GM23338 (cell line): Measurements from ENCODE around the gene ARHGEF37. TPM values are rescaled to one million over a fixed set of nuclear protein-coding genes. Genes with fewer than 3 reads are reported as not detected.

Experiments
- ATAC-seq: fragments of 200-7000 bp; cut with Tn5 transposase; 3 replicates; pipeline ENCODE4 v1.9.1; 2020
- DNase-seq: peaks from one replicate; pipeline ENCODE4 v3.0.0-alpha.2; 2015; ENCODE audit warnings: low spot score
- H2AFZ ChIP-seq: fragments of 200-600 bp; sonication (generic); 2 replicates; pipeline ENCODE4 v1.8.0; 2016; ENCODE audit warnings: antibody characterized with exemption, mild to moderate bottlenecking, moderate library complexity
- H3F3A ChIP-seq: fragments of 200-600 bp; sonication (generic); replicated peaks from 2 replicates; pipeline ENCODE4 v1.8.0; 2017; ENCODE audit warnings: antibody characterized with exemption, mixed run types, low read depth
- H3K27ac ChIP-seq: fragments of 200-600 bp; sonication (generic); 2 replicates; pipeline ENCODE4 v1.6.1; 2016; ENCODE audit warnings: low read depth
- H3K27me3 ChIP-seq: fragments of 200-600 bp; sonication (generic); 2 replicates; pipeline ENCODE4 v1.8.0; 2016; ENCODE audit warnings: mild to moderate bottlenecking, mixed run types, moderate library complexity; ENCODE audit not compliant: insufficient read depth
- H3K36me3 ChIP-seq: fragments of 200-600 bp; sonication (generic); 2 replicates; pipeline ENCODE4 v1.8.0; 2016; ENCODE audit warnings: mild to moderate bottlenecking; ENCODE audit not compliant: insufficient read depth
- H3K4me1 ChIP-seq: fragments of 200-600 bp; sonication (generic); 2 replicates; pipeline ENCODE4 v1.8.0; 2016; ENCODE audit warnings: mild to moderate bottlenecking, moderate library complexity; ENCODE audit not compliant: insufficient read depth
- H3K4me2 ChIP-seq: fragments of 200-600 bp; sonication (generic); 2 replicates; pipeline ENCODE4 v1.7.1; 2017; ENCODE audit warnings: mixed run types
- H3K4me3 ChIP-seq: fragments of 200-600 bp; sonication (generic); 2 replicates; pipeline ENCODE4 v1.6.1; 2016; ENCODE audit warnings: mixed run types
- H3K79me2 ChIP-seq: fragments of 200-600 bp; sonication (generic); replicated peaks from 2 replicates; pipeline ENCODE4 v1.8.0; 2017; ENCODE audit warnings: mild to moderate bottlenecking; ENCODE audit not compliant: insufficient read depth
- H3K9me2 ChIP-seq: fragments of 200-600 bp; sonication (generic); 2 replicates; pipeline ENCODE4 v1.8.0; 2017; ENCODE audit not compliant: insufficient read depth
- H4K20me1 ChIP-seq: fragments of 200-600 bp; sonication (generic); replicated peaks from 2 replicates; pipeline ENCODE4 v1.8.0; 2017; ENCODE audit warnings: mild to moderate bottlenecking; ENCODE audit not compliant: insufficient read depth
- H3K27ac Mint-ChIP-seq: 2 replicates; pipeline ENCODE4 v1.8.0; 2020; ENCODE audit warnings: inconsistent platforms, mild to moderate bottlenecking, moderate library complexity, mixed read lengths
- H3K27me3 Mint-ChIP-seq: 3 replicates; pipeline ENCODE4 v1.8.0; 2022; ENCODE audit warnings: low read depth, mild to moderate bottlenecking, moderate library complexity, mixed read lengths, inconsistent platforms; ENCODE audit not compliant: insufficient read depth, poor library complexity
- H3K36me3 Mint-ChIP-seq: 3 replicates; pipeline ENCODE4 v1.8.0; 2021; ENCODE audit warnings: low read depth, mild to moderate bottlenecking, inconsistent platforms, moderate library complexity, mixed read lengths
- H3K4me1 Mint-ChIP-seq: 3 replicates; pipeline ENCODE4 v1.8.0; 2020; ENCODE audit warnings: mild to moderate bottlenecking, inconsistent platforms, mixed read lengths
- H3K4me3 Mint-ChIP-seq: 3 replicates; pipeline ENCODE4 v1.8.0; 2021; ENCODE audit warnings: moderate library complexity, mild to moderate bottlenecking, inconsistent platforms, mixed read lengths
- H3K9me3 Mint-ChIP-seq: 3 replicates; pipeline ENCODE4 v1.8.0; 2020; ENCODE audit warnings: moderate library complexity, mild to moderate bottlenecking, inconsistent platforms, mixed read lengths
- CREB1 ChIP-seq: fragments of 250-450 bp; sonication (Bioruptor Pico); IDR thresholded peaks from 2 replicates; pipeline ENCODE4 v1.5.0; 2020; ENCODE audit warnings: low read depth, mild to moderate bottlenecking, moderate library complexity
- ETS1 ChIP-seq: IDR thresholded peaks from 2 replicates; pipeline ENCODE4 v1.6.1; 2016; ENCODE audit warnings: antibody characterized with exemption
- EZH2 ChIP-seq: fragments of 200-600 bp; sonication (generic); IDR thresholded peaks from one replicate; pipeline ENCODE4 v1.8.0; 2017; ENCODE audit warnings: antibody characterized with exemption, mild to moderate bottlenecking, low read depth; ENCODE audit not compliant: unreplicated experiment
- EZH2phosphoT487 ChIP-seq: fragments of 200-600 bp; sonication (generic); IDR thresholded peaks from one replicate; pipeline ENCODE4 v1.8.1; 2018; ENCODE audit warnings: antibody characterized with exemption; ENCODE audit not compliant: unreplicated experiment
- JUNB ChIP-seq: IDR thresholded peaks from one replicate; pipeline ENCODE4 v1.6.1; 2016; ENCODE audit warnings: antibody characterized with exemption; ENCODE audit not compliant: unreplicated experiment
- NANOG ChIP-seq: IDR thresholded peaks from 2 replicates; pipeline ENCODE4 v1.6.1; 2016; ENCODE audit warnings: antibody characterized with exemption, borderline replicate concordance
- POLR2AphosphoS5 ChIP-seq: IDR thresholded peaks from 2 replicates; pipeline ENCODE4 v1.6.1; 2016; ENCODE audit warnings: antibody characterized with exemption, low read depth
- STAT1 ChIP-seq: IDR thresholded peaks from one replicate; pipeline ENCODE4 v1.6.1; 2016; ENCODE audit warnings: antibody characterized with exemption; ENCODE audit not compliant: unreplicated experiment
- ZNF114 ChIP-seq: fragments of 250-450 bp; sonication (Bioruptor Pico); IDR thresholded peaks from 2 replicates; pipeline ENCODE4 v1.5.0; 2020; ENCODE audit warnings: mild to moderate bottlenecking, moderate library complexity
- ZNF331 ChIP-seq: fragments of 250-450 bp; sonication (Bioruptor Pico); IDR thresholded peaks from 2 replicates; pipeline ENCODE4 v1.5.0; 2020; ENCODE audit warnings: low read depth, mild to moderate bottlenecking, moderate library complexity
- ZNF462 ChIP-seq: fragments of 250-450 bp; sonication (Bioruptor Pico); IDR thresholded peaks from 2 replicates; pipeline ENCODE4 v1.5.0; 2020; ENCODE audit warnings: mild to moderate bottlenecking, moderate library complexity
- polyA plus RNA-seq: library from polyadenylated mRNA; unstranded; fragments of >200 nt; fragmentation: Nextera tagmentation; extraction: Ambion mirVana; gene quantifications from 2 replicates; pipeline ENCODE4 v1.2.1, GENCODE V29; 2016
- total RNA-seq: library from RNA; depleted of rRNA; stranded (reverse); fragments of >200 nt; shearing (Covaris generic); gene quantifications from 2 replicates; pipeline ENCODE4 v1.2.3, GENCODE V29; 2014
- TF ChIP-seq, protein P1 (sequence below): IDR thresholded peaks from one replicate; pipeline ENCODE4 v1.6.1; 2018; ENCODE audit warnings: antibody characterized with exemption; ENCODE audit not compliant: unreplicated experiment
- TF ChIP-seq, protein P2 (sequence below), 2 experiments: fragments of 200-600 bp in 1 of 2; sonication (generic) in 1 of 2; conservative IDR thresholded peaks; 2 replicates each; pipeline versions ENCODE4 v1.5.1 to v1.6.1; 2016 to 2017; ENCODE audit warnings: antibody characterized with exemption in 2 of 2, low read depth in 2 of 2, mild to moderate bottlenecking in 2 of 2, moderate library complexity in 1 of 2

The ARHGEF37 gene
- total and polyA plus RNA-seq, 2 experiments from 2014 or later: 0.14 to 0.79 TPM

GRCh38 chr5:149658299-149658698 is 77.0 kb downstream of the ARHGEF37 start:
- no peak overlapping the region for H3K27ac Mint-ChIP-seq
- no peak overlapping the region for H3K4me2 ChIP-seq

More at GRCh38 chr5:149658299-149658698, 77.0 kb downstream of the ARHGEF37 start:
- Mint-ChIP-seq H3K9me3 (no peaks in the 10 kb centered on the region), H3K4me1 (peaks cover 3% of the 10 kb centered on the region; the same call in 2 of the 3 replicates), H3K27me3 (peaks cover 7% of the 10 kb centered on the region), H3K36me3 (no peaks in the 10 kb centered on the region), H3K4me3 (no peak overlapping the region)
- no peak for ATAC-seq
- Histone ChIP-seq H4K20me1 (no peaks in the 10 kb centered on the region), H3K4me1 (no peaks in the 10 kb centered on the region), H2AFZ (no peak overlapping the region), H3K36me3 (no peaks in the 10 kb centered on the region), H3K27me3 (no peaks in the 10 kb centered on the region), H3K4me3 (no peak overlapping the region), H3F3A (no peaks in the 10 kb centered on the region), H3K27ac (no peak overlapping the region), H3K9me2 (no peaks in the 10 kb centered on the region; the same call in 1 of the 2 replicates), H3K79me2 (no peaks in the 10 kb centered on the region)
- DNase-seq: no peak
- TF ChIP-seq ZNF462 (CRISPR knock-in tag): no peak
- TF ChIP-seq, protein P1, sequence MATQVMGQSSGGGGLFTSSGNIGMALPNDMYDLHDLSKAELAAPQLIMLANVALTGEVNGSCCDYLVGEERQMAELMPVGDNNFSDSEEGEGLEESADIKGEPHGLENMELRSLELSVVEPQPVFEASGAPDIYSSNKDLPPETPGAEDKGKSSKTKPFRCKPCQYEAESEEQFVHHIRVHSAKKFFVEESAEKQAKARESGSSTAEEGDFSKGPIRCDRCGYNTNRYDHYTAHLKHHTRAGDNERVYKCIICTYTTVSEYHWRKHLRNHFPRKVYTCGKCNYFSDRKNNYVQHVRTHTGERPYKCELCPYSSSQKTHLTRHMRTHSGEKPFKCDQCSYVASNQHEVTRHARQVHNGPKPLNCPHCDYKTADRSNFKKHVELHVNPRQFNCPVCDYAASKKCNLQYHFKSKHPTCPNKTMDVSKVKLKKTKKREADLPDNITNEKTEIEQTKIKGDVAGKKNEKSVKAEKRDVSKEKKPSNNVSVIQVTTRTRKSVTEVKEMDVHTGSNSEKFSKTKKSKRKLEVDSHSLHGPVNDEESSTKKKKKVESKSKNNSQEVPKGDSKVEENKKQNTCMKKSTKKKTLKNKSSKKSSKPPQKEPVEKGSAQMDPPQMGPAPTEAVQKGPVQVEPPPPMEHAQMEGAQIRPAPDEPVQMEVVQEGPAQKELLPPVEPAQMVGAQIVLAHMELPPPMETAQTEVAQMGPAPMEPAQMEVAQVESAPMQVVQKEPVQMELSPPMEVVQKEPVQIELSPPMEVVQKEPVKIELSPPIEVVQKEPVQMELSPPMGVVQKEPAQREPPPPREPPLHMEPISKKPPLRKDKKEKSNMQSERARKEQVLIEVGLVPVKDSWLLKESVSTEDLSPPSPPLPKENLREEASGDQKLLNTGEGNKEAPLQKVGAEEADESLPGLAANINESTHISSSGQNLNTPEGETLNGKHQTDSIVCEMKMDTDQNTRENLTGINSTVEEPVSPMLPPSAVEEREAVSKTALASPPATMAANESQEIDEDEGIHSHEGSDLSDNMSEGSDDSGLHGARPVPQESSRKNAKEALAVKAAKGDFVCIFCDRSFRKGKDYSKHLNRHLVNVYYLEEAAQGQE: no peak
- TF ChIP-seq EZH2: no peak
- no peak for TF ChIP-seq ZNF331
- TF ChIP-seq ZNF114 (CRISPR knock-in tag): no peak
- TF ChIP-seq JUNB: no peak
- TF ChIP-seq ETS1: no peak
- TF ChIP-seq POLR2AphosphoS5: no peak
- no peak for TF ChIP-seq NANOG
- TF ChIP-seq CREB1 (CRISPR knock-in tag): no peak
- TF ChIP-seq STAT1: no peak
- no peak for TF ChIP-seq EZH2phosphoT487
- TF ChIP-seq, protein P2, sequence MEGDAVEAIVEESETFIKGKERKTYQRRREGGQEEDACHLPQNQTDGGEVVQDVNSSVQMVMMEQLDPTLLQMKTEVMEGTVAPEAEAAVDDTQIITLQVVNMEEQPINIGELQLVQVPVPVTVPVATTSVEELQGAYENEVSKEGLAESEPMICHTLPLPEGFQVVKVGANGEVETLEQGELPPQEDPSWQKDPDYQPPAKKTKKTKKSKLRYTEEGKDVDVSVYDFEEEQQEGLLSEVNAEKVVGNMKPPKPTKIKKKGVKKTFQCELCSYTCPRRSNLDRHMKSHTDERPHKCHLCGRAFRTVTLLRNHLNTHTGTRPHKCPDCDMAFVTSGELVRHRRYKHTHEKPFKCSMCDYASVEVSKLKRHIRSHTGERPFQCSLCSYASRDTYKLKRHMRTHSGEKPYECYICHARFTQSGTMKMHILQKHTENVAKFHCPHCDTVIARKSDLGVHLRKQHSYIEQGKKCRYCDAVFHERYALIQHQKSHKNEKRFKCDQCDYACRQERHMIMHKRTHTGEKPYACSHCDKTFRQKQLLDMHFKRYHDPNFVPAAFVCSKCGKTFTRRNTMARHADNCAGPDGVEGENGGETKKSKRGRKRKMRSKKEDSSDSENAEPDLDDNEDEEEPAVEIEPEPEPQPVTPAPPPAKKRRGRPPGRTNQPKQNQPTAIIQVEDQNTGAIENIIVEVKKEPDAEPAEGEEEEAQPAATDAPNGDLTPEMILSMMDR (conservative IDR thresholded peaks at IDR 0.05; ENCODE audit: low read depth in 2 of 2): no peak
